A375 (cell line): ENCODE measurements around the gene ADRA2C. TPM values are rescaled to one million over a fixed set of nuclear protein-coding genes. Genes with fewer than 3 reads are reported as not detected.

Experiments used
- total RNA-seq: library from RNA; depleted of rRNA; stranded (reverse); fragments of >200 nt; shearing (Covaris generic); gene quantifications from 2 replicates; pipeline ENCODE4 v1.2.3, GENCODE V29; 2014; rRNA removed

ADRA2C gene
- 0.16 and 0.30 TPM in 2 replicates for total RNA-seq

GRCh38 chr4:3766036-3766784 lies at the start of gene ADRA2C:
Gene ADRA2C, plus strand, starts transcription at chr4:3766385. Its CDS starts 222 bp downstream, at chr4:3766607.

Other genes starting within 250 kb of the ADRA2C start
- gene LRPAP1, start 234.0 kb upstream of the ADRA2C start, total RNA-seq: 159 and 191 TPM in 2 replicates